NOMO-1 (cell line): ENCODE measurements around the gene NFIA.
"Not testable (repeated sequence)": the region's sequence is repeated elsewhere in the genome, so short reads cannot be mapped to it uniquely, and the experiment has no call there.

Experiments
- DNase-seq, 2 experiments: peaks; one replicate each; lab custom pipeline; 2025; ENCODE audit not compliant: unreplicated experiment in 2 of 2; lab: John Stamatoyannopoulos, UW

The NFIA gene

GRCh38 chr1:61124078-61124477, 41.7 kb downstream of the NFIA start:
- no peak for DNase-seq

GRCh38 chr1:61124696-61125095, 42.3 kb downstream of the NFIA start:
- no peak for DNase-seq

- no peak for DNase-seq
Measured at GRCh38 chr1:61125263-61125662, 42.9 kb downstream of the NFIA start.

- no peak for DNase-seq
Measured at GRCh38 chr1:61125895-61126294, 43.5 kb downstream of the NFIA start.

- not testable (repeated sequence) for DNase-seq
Measured at GRCh38 chr1:61126843-61127242, 44.5 kb downstream of the NFIA start.

- DNase-seq: no peak
Measured at GRCh38 chr1:61130338-61131000, 48.1 kb downstream of the NFIA start.

GRCh38 chr1:61131248-61131647, 48.9 kb downstream of the NFIA start:
- DNase-seq: no peak

GRCh38 chr1:61131716-61132115, 49.4 kb downstream of the NFIA start:
- DNase-seq: no peak

- peak in 1 of 2 experiments; percentile 23 for DNase-seq
Measured at GRCh38 chr1:61132176-61132638, 49.8 kb downstream of the NFIA start.

GRCh38 chr1:61132645-61133334, 50.4 kb downstream of the NFIA start:
- no peak for DNase-seq

- no peak for DNase-seq
Measured at GRCh38 chr1:61133335-61134019, 51.1 kb downstream of the NFIA start.

GRCh38 chr1:61135291-61135690, 52.9 kb downstream of the NFIA start:
- no peak for DNase-seq

GRCh38 chr1:61138305-61138704, 55.9 kb downstream of the NFIA start:
- DNase-seq: no peak

GRCh38 chr1:61138921-61139774, 56.8 kb downstream of the NFIA start:
- peak; percentile 70 to 96 for DNase-seq

GRCh38 chr1:61139775-61140549, 57.6 kb downstream of the NFIA start:
- DNase-seq: no peak

GRCh38 chr1:61140778-61141177, 58.4 kb downstream of the NFIA start:
- peak; percentile 27 to 37 for DNase-seq

GRCh38 chr1:61141288-61142042, 59.1 kb downstream of the NFIA start:
- peak; percentile 61 to 90 for DNase-seq

- DNase-seq: no peak
Measured at GRCh38 chr1:61142043-61142440, 59.7 kb downstream of the NFIA start.

GRCh38 chr1:61142726-61143500, 60.6 kb downstream of the NFIA start:
- DNase-seq: no peak
